Large intestine (tissue), 12 donors: ENCODE results near the gene ALG9. TPM values are rescaled to one million over a fixed set of nuclear protein-coding genes. Genes with fewer than 3 reads are reported as not detected.

Experiments
- DNase-seq, 2 donors: peaks; one replicate each; pipeline versions ENCODE4 v3.0.0 to v3.0.0-alpha.2; 2013
- H3K27ac ChIP-seq: one replicate; pipeline ENCODE4 v1.5.1; 2013; ENCODE audit warnings: low read length
- H3K27me3 ChIP-seq: 2 replicates; pipeline ENCODE4 v1.6.1; 2013; ENCODE audit warnings: low read length; ENCODE audit not compliant: control insufficient read depth, insufficient read depth
- H3K36me3 ChIP-seq: 2 replicates; pipeline ENCODE4 v1.6.1; 2013; ENCODE audit warnings: low read length; ENCODE audit not compliant: control insufficient read depth, insufficient read depth
- H3K4me1 ChIP-seq: one replicate; pipeline ENCODE4 v1.6.1; 2013; ENCODE audit warnings: low read length; ENCODE audit not compliant: control insufficient read depth, insufficient read depth
- H3K4me3 ChIP-seq: one replicate; pipeline ENCODE4 v1.5.1; 2013; ENCODE audit warnings: low read length
- H3K9me3 ChIP-seq: one replicate; pipeline ENCODE4 v1.6.1; 2013; ENCODE audit warnings: mild to moderate bottlenecking, low read depth, low read length, moderate library complexity; ENCODE audit not compliant: control insufficient read depth
- WGBS: methylation state at CpG from one replicate; pipeline ENCODE4 v1.1.5; 2013; ENCODE audit warnings: low lambda C conversion rate; ENCODE audit not compliant: insufficient coverage; 5-methylcytosine and 5-hydroxymethylcytosine counted together
- long read RNA-seq, 11 donors: transcript quantifications; one replicate each; lab custom pipeline, GENCODE V29; 2026
- polyA plus RNA-seq: library from polyadenylated mRNA; unstranded; fragments of 120-200 nt; gene quantifications from one replicate; pipeline ENCODE4 v1.2.1, GENCODE V29; 2013

Gene ALG9
- 31.1 TPM for polyA plus RNA-seq
- long read RNA-seq, donor 1, result 0 reads
- long read RNA-seq, donor 2, partial matches to known transcripts, result 0 of 2 reads
- long read RNA-seq, donor 2, other reads (novel, unspliced or antisense), result 0 of 2 reads
- long read RNA-seq, donor 3, result 0 reads
- long read RNA-seq, donor 4, result 0 reads
- long read RNA-seq, donor 5, partial matches to known transcripts, result 0 of 1 reads
- long read RNA-seq, donor 5, other reads (novel, unspliced or antisense), result 0 of 1 reads
- long read RNA-seq, donor 6, partial matches to known transcripts, result 0 of 4 reads
- long read RNA-seq, donor 6, other reads (novel, unspliced or antisense), result 0 of 4 reads
- long read RNA-seq, donor 7, partial matches to known transcripts, result 0 of 1 reads
- long read RNA-seq, donor 7, other reads (novel, unspliced or antisense), result 0 of 1 reads
- long read RNA-seq, donor 8, partial matches to known transcripts, result 0 of 7 reads
- long read RNA-seq, donor 8, other reads (novel, unspliced or antisense), result 0 of 7 reads
- long read RNA-seq, donor 9, partial matches to known transcripts, result 0 of 2 reads
- long read RNA-seq, donor 9, other reads (novel, unspliced or antisense), result 0 of 2 reads
- long read RNA-seq, donor 10, partial matches to known transcripts, result 0 of 4 reads
- long read RNA-seq, donor 10, other reads (novel, unspliced or antisense), result 0 of 4 reads
- long read RNA-seq, donor 11, partial matches to known transcripts, result 0 of 3 reads
- long read RNA-seq, donor 11, other reads (novel, unspliced or antisense), result 0 of 3 reads

GRCh38 chr11:111870886-111871692 is at the start of gene ALG9:
TSS of gene ALG9 (minus strand) at chr11:111871581. CDS start at chr11:111871482, 99 bp downstream.
- WGBS, result 0% methylated on average over 2 of the region's 51 CpGs

GRCh38 chr11:111920908-111921307 is 49.5 kb upstream of the ALG9 start:
- DNase-seq, result no peak
- H3K4me1 ChIP-seq, result peaks cover 21% of the 10 kb centered on the region
- WGBS, result no CpG with 5 or more reads among the region's 2 CpGs
- H3K9me3 ChIP-seq, result no peaks in the 10 kb centered on the region
- H3K27me3 ChIP-seq, result no peaks in the 10 kb centered on the region
- peaks cover 3% of the 10 kb centered on the region for H3K36me3 ChIP-seq
- H3K4me3 ChIP-seq, result no peak overlapping the region
- H3K27ac ChIP-seq, result no peak overlapping the region

More at GRCh38 chr11:111870886-111871692, at the start of gene ALG9:
- peak within 1 kb of the TSS; percentile 76 for H3K4me3 ChIP-seq
- no peaks in the 10 kb centered on the region for H3K27me3 ChIP-seq
- H3K4me1 ChIP-seq, result peaks cover 5% of the 10 kb centered on the region
- H3K27ac ChIP-seq, result peak within 1 kb of the TSS; percentile 83
- peaks cover 29% of the 10 kb centered on the region for H3K36me3 ChIP-seq
- DNase-seq, result peak; percentile 52 to 92
- no peaks in the 10 kb centered on the region for H3K9me3 ChIP-seq

GRCh38 chr11:111918390-111919256 is 47.2 kb upstream of the ALG9 start, which contains the start of gene C11orf52:
TSS of gene C11orf52 (plus strand) at chr11:111918913. CDS start at chr11:111918973, 60 bp downstream.
- H3K27me3 ChIP-seq, result peaks cover 1% of the 10 kb centered on the region
- H3K4me3 ChIP-seq, result peak within 1 kb of the TSS; percentile 33
- peak within 1 kb of the TSS; percentile 82 for H3K27ac ChIP-seq
- H3K36me3 ChIP-seq, result no peaks in the 10 kb centered on the region
- H3K9me3 ChIP-seq, result no peaks in the 10 kb centered on the region
- 19% methylated on average over 3 of the region's 19 CpGs for WGBS
- DNase-seq, result peak; percentile 89 to 96
- H3K4me1 ChIP-seq, result peaks cover 20% of the 10 kb centered on the region

- DNase-seq, result peak in 1 of 2 donors; percentile 28
- Histone ChIP-seq H3K4me1 (peaks cover 20% of the 10 kb centered on the region), H3K27me3 (peaks cover 8% of the 10 kb centered on the region), H3K36me3 (no peaks in the 10 kb centered on the region), H3K4me3 (no peak overlapping the region), H3K27ac (peak overlapping the region; percentile 82), H3K9me3 (no peaks in the 10 kb centered on the region)
- 80% methylated on average over 1 of the region's 3 CpGs for WGBS
Measured at GRCh38 chr11:111917788-111918187, 46.4 kb upstream of the ALG9 start.

GRCh38 chr11:111917312-111917711 is 45.9 kb upstream of the ALG9 start:
- peaks cover 8% of the 10 kb centered on the region for H3K27me3 ChIP-seq
- H3K36me3 ChIP-seq, result no peaks in the 10 kb centered on the region
- H3K9me3 ChIP-seq, result no peaks in the 10 kb centered on the region
- H3K27ac ChIP-seq, result peak overlapping the region; percentile 82
- peaks cover 21% of the 10 kb centered on the region for H3K4me1 ChIP-seq
- no peak overlapping the region for H3K4me3 ChIP-seq
- no peak for DNase-seq
- WGBS, result no CpG with 5 or more reads among the region's 2 CpGs

GRCh38 chr11:111916768-111917167 is 45.4 kb upstream of the ALG9 start:
- H3K36me3 ChIP-seq, result no peaks in the 10 kb centered on the region
- peaks cover 26% of the 10 kb centered on the region for H3K4me1 ChIP-seq
- H3K27ac ChIP-seq, result no peak overlapping the region
- no peak for DNase-seq
- H3K4me3 ChIP-seq, result no peak overlapping the region
- WGBS, result no CpG with 5 or more reads among the region's 1 CpG
- H3K9me3 ChIP-seq, result no peaks in the 10 kb centered on the region
- peaks cover 14% of the 10 kb centered on the region for H3K27me3 ChIP-seq

- peaks cover 14% of the 10 kb centered on the region for H3K27me3 ChIP-seq
- DNase-seq, result peak in 1 of 2 donors; percentile 52
- no peak overlapping the region for H3K4me3 ChIP-seq
- peaks cover 29% of the 10 kb centered on the region for H3K4me1 ChIP-seq
- no peaks in the 10 kb centered on the region for H3K9me3 ChIP-seq
- H3K36me3 ChIP-seq, result no peaks in the 10 kb centered on the region
- no peak overlapping the region for H3K27ac ChIP-seq
- no CpG with 5 or more reads among the region's 4 CpGs for WGBS
Measured at GRCh38 chr11:111913997-111914396, 42.6 kb upstream of the ALG9 start.

GRCh38 chr11:111913031-111913861 is 41.9 kb upstream of the ALG9 start:
- Histone ChIP-seq H3K4me3 (peak overlapping the region; percentile 29), H3K9me3 (no peaks in the 10 kb centered on the region), H3K27ac (peak overlapping the region; percentile 16), H3K36me3 (no peaks in the 10 kb centered on the region), H3K4me1 (peaks cover 25% of the 10 kb centered on the region), H3K27me3 (peaks cover 14% of the 10 kb centered on the region)
- DNase-seq, result no peak
- 30% methylated on average over 4 of the region's 24 CpGs for WGBS

GRCh38 chr11:111912535-111912934 is 41.2 kb upstream of the ALG9 start, which contains the start of gene HSPB2:
TSS of gene HSPB2 (plus strand) at chr11:111912734. CDS start at chr11:111912830, 96 bp downstream.
- peaks cover 18% of the 10 kb centered on the region for H3K4me1 ChIP-seq
- H3K27me3 ChIP-seq, result peaks cover 14% of the 10 kb centered on the region
- DNase-seq, result no peak
- H3K4me3 ChIP-seq, result peak within 1 kb of the TSS; percentile 29
- H3K9me3 ChIP-seq, result no peaks in the 10 kb centered on the region
- H3K27ac ChIP-seq, result peak within 1 kb of the TSS; percentile 65
- WGBS, result no CpG with 5 or more reads among the region's 26 CpGs
- H3K36me3 ChIP-seq, result no peaks in the 10 kb centered on the region
